Measurements from ENCODE around the gene ZBTB45. TPM values are rescaled to one million over a fixed set of nuclear protein-coding genes. Genes with fewer than 3 reads are reported as not detected.
A peak's percentile ranks its signal among the peaks of the same experiment; 100 is the strongest.

Gene ZBTB45
- total and polyA plus RNA-seq, 2 donors (not counting 3 experiments of a cell fraction or from before 2014, with no cell fraction given), result 17.8 to 21.8 TPM

DNA sequence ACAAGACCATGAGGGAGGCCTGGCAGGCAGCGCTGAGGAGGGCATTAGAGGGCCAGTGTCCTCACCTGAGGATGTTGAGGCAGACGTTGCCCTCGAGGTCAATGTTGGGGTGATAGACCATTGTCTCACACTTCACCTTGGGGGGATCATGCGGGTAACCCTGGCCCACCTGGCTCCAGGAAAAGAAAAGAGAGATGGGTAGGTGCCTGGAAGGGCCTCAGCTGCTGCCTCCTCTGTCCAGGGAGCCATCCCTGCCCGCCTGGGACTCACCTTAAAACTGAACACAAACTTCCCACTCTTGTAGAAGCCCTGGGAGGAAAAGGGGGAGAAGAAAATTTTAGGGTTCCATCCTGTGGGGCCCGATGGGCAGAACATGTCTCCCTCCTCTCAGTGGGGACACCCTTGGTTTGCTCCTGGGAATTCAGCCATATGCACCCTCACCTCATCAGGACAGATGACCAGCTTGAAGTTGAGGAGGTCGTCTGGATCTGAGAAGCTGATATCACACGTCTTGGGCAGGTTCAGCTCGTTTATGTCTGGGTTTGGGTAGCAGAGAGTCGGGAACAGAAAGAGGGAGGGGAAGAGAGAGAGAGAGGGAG, 37.1 kb upstream of the ZBTB45 start:
- H4K20me1 ChIP-seq (replicated peaks; ENCODE audit: control insufficient read depth, extremely low read depth, insufficient read depth, low read length), result no peaks in the 10 kb centered on the region
- dilution Hi-C loops (cut with MboI; ENCODE audit: extremely low pct_ligation_motif_present, low sequenced_read_pairs) (no loop called here), intact Hi-C loops (cut with micrococcal nuclease) (no loop called here)
- H3K4me2 ChIP-seq (ENCODE audit: insufficient read depth, low read length), result peak overlapping the region; percentile 81
- POLR2A ChIA-PET, result no interaction called here
- peaks cover 4% of the 10 kb centered on the region in 2 experiments for H3K27me3 ChIP-seq (ENCODE audit: control insufficient read depth in 2 of 2, insufficient read depth in 2 of 2, low read length in 2 of 2)
- H3K79me2 ChIP-seq (ENCODE audit: control insufficient read depth, insufficient read depth, low read length), result peaks cover 23% of the 10 kb centered on the region
- CTCF ChIA-PET, result interaction anchor here (2.3 kb wide), 1 partner anchor 37 kb away, joined by 14 read pairs; the partner anchor contains the start of gene ZBTB45
- H3K9me1 ChIP-seq (replicated peaks; ENCODE audit: control insufficient read depth, extremely low read depth, insufficient read depth, low read length), result no peaks in the 10 kb centered on the region
- no peak overlapping the region for H2AFZ ChIP-seq (ENCODE audit: low read depth, low read length)
- no TSS peak for BruUV-seq (replicated peaks)
- H3K9me3 ChIP-seq (replicated peaks; ENCODE audit: control insufficient read depth, insufficient read depth, low read length), result no peaks in the 10 kb centered on the region
- no peak for DNase-seq (ENCODE audit: low read depth, low spot score)
- H3K4me3 ChIP-seq (replicated peaks in 1 of 3; ENCODE audit: insufficient read depth in 1 of 3, low read depth in 1 of 3, low read length in 3 of 3), result peak overlapping the region in 2 of 3 experiments; percentile 57 to 85
- H3K36me3 ChIP-seq (ENCODE audit: control insufficient read depth in 2 of 2, extremely low read depth in 1 of 2, insufficient read depth in 2 of 2, low read length in 2 of 2), result peaks cover 8 to 17% of the 10 kb centered on the region in 2 experiments
- H3K4me1 ChIP-seq (ENCODE audit: control insufficient read depth, extremely low read depth, insufficient read depth, low read length), result peaks cover 34% of the 10 kb centered on the region
- no peak for FAIRE-seq
- TF ChIP-seq POLR2A (IDR thresholded peaks at IDR 0.05; ENCODE audit: low read depth, low read length) (no peak), MYC (IDR thresholded peaks at IDR 0.05; ENCODE audit: low read depth, low read length) (no peak), GATA2 (IDR thresholded peaks at IDR 0.05; ENCODE audit: insufficient read depth, insufficient read length, low read depth, low read length) (no peak)
- peak overlapping the region; percentile 92 for H3K9ac ChIP-seq (replicated peaks; ENCODE audit: extremely low read depth, insufficient read depth, low read length)
- no peak overlapping the region for H3K27ac ChIP-seq (ENCODE audit: insufficient read depth, low read depth, low read length)

GRCh38 chr19:58555920-58556621, 36.5 kb upstream of the ZBTB45 start:
- no peak overlapping the region for H3K27ac ChIP-seq (ENCODE audit: insufficient read depth, low read depth, low read length)
- no peaks in the 10 kb centered on the region for H4K20me1 ChIP-seq (replicated peaks; ENCODE audit: control insufficient read depth, extremely low read depth, insufficient read depth, low read length)
- dilution Hi-C loops (cut with MboI; ENCODE audit: extremely low pct_ligation_motif_present, low sequenced_read_pairs), result no loop called here
- no peaks in the 10 kb centered on the region for H3K9me1 ChIP-seq (replicated peaks; ENCODE audit: control insufficient read depth, extremely low read depth, insufficient read depth, low read length)
- peaks cover 11 to 24% of the 10 kb centered on the region in 2 experiments for H3K36me3 ChIP-seq (ENCODE audit: control insufficient read depth in 2 of 2, extremely low read depth in 1 of 2, insufficient read depth in 2 of 2, low read length in 2 of 2)
- H3K9ac ChIP-seq (replicated peaks; ENCODE audit: extremely low read depth, insufficient read depth, low read length), result no peak overlapping the region
- H3K27me3 ChIP-seq (ENCODE audit: control insufficient read depth in 2 of 2, insufficient read depth in 2 of 2, low read length in 2 of 2), result no peaks in the 10 kb centered on the region
- ChIA-PET CTCF (interaction anchor here (1.1 to 3.7 kb wide), 4 partner anchors 17 to 42 kb away, joined by 3 to 60 read pairs (median 18); partner anchors contain the start of genes MZF1 and ZBTB45), POLR2A (interaction anchor here (3.1 kb wide), 1 partner anchor 12 kb away, joined by 17 read pairs; the partner anchor contains the start of gene TRIM28)
- peaks cover 23% of the 10 kb centered on the region for H3K79me2 ChIP-seq (ENCODE audit: control insufficient read depth, insufficient read depth, low read length)
- no peak overlapping the region for H3K4me3 ChIP-seq (replicated peaks in 1 of 3; ENCODE audit: insufficient read depth in 1 of 3, low read depth in 1 of 3, low read length in 3 of 3)
- H3K9me3 ChIP-seq (replicated peaks; ENCODE audit: control insufficient read depth, insufficient read depth, low read length), result no peaks in the 10 kb centered on the region
- FAIRE-seq (no peak), DNase-seq (ENCODE audit: low read depth, low spot score) (no peak)
- no peak overlapping the region for H3K4me2 ChIP-seq (ENCODE audit: insufficient read depth, low read length)
- TSS peak; percentile 1 for BruUV-seq (replicated peaks)
- no peak for TF ChIP-seq GATA2 (IDR thresholded peaks at IDR 0.05; ENCODE audit: insufficient read depth, insufficient read length, low read depth, low read length)
- TF ChIP-seq POLR2AphosphoS5 (IDR thresholded peaks at IDR 0.05; ENCODE audit: insufficient read depth, low read depth, low read length), result no peak
- no peak for TF ChIP-seq JUN (IDR thresholded peaks at IDR 0.05; ENCODE audit: borderline replicate concordance, insufficient read depth, insufficient read length, low read depth)
- TF ChIP-seq MAX (IDR thresholded peaks at IDR 0.05; ENCODE audit: insufficient read depth, insufficient read length), result no peak
- no peak for TF ChIP-seq FOS (IDR thresholded peaks at IDR 0.05; ENCODE audit: borderline replicate concordance, insufficient read depth, low read length)
- no peak for TF ChIP-seq MYC (IDR thresholded peaks at IDR 0.05; ENCODE audit: low read depth, low read length)
- intact Hi-C loops (cut with micrococcal nuclease), result loop anchor here (1.0 kb wide), 1 partner anchor 37 kb away; the partner anchor contains the start of gene ZBTB45
- no peak overlapping the region for H2AFZ ChIP-seq (ENCODE audit: low read depth, low read length)
- H3K4me1 ChIP-seq (ENCODE audit: control insufficient read depth, extremely low read depth, insufficient read depth, low read length), result peaks cover 34% of the 10 kb centered on the region
